Pancreas (tissue), 10 donors: ENCODE results near the gene AATF. TPM values are rescaled to one million over a fixed set of nuclear protein-coding genes. Genes with fewer than 3 reads are reported as not detected.

Source experiments
- ATAC-seq, 4 donors: fragments of 200-7000 bp; cut with Tn5 transposase; one replicate each; pipeline versions ENCODE4 v1.8.0 to v1.9.1; 2020; ENCODE audit warnings: mild to moderate bottlenecking in 4 of 4, moderate library complexity in 4 of 4
- DNase-seq, 6 donors: peaks; one replicate each; pipeline ENCODE4 v3.0.0-alpha.2; 2020
- FAIRE-seq: peaks from 2 replicates; lab custom pipeline; 2012; peaks lifted over from hg19 to GRCh38; lab: Jason Lieb, UNC
- H3K27ac ChIP-seq, 4 donors: fragments of 200-600 bp; sonication (generic); 1 replicate in 3 of 4; 2 replicates in 1 of 4; pipeline versions ENCODE4 v1.5.0 to v1.8.0; 2020
- H3K27me3 ChIP-seq, 4 donors: fragments of 200-600 bp; one replicate each; pipeline ENCODE4 v1.8.0; 2021
- H3K36me3 ChIP-seq, 3 donors: fragments of 200-600 bp; sonication (generic) in 1 of 3; one replicate each; pipeline versions ENCODE4 v1.5.0 to v1.8.0; 2020 to 2021
- H3K4me1 ChIP-seq, 3 donors: fragments of 200-600 bp; one replicate each; pipeline ENCODE4 v1.8.0; 2021
- H3K4me3 ChIP-seq, 4 donors: fragments of 200-600 bp; sonication (generic) in 2 of 4; one replicate each; pipeline versions ENCODE4 v1.5.0 to v1.8.0; 2020 to 2021
- H3K9me3 ChIP-seq, 4 donors: fragments of 200-600 bp; one replicate each; pipeline ENCODE4 v1.8.0; 2021
- CTCF ChIP-seq, 4 donors: fragments of 200-600 bp; sonication (generic) in 3 of 4; IDR thresholded peaks; one replicate each; pipeline versions ENCODE4 v1.5.0 to v1.8.0; 2021; ENCODE audit warnings: antibody characterized with exemption in 4 of 4
- WGBS, 2 donors: extraction: QIAGEN DNeasy Blood & Tissue Kit; methylation state at CpG; one replicate each; pipeline ENCODE4 v1.1.7; 2013; 5-methylcytosine and 5-hydroxymethylcytosine counted together
- intact Hi-C, 3 donors: fragments of 100-400 bp; cut with DNase I; formaldehyde crosslinking; loops; one replicate each; pipeline versions ENCODE4 v1.11.1 to v1.14.2; 2022
- polyA plus RNA-seq, 2 donors: library from polyadenylated mRNA; stranded (reverse); fragments of 200-250 nt; gene quantifications; one replicate each; pipeline ENCODE4 v1.2.3, GENCODE V29; 2013
- total RNA-seq, 6 donors: library from RNA; stranded (reverse); fragmentation: NEBNext Ultra II Directional in 4 of 6; extraction: Animal tissue kit (Norgen Biotek cat#: 25700) in 4 of 6; gene quantifications; one replicate each; pipeline versions ENCODE4 v1.2.1 to v1.2.4, GENCODE V29; 2021 to 2023
- donor health status: healthy with polysubstance abuse.
- donor health status: DM: no; HTN: no; CAD: no; lungs with moderate emphysema.
- donor health status: DM: no; HTN: no; CAD: no.
- donor health status: control.
- donor health status: control.
- donor health status: Bipolar disorder and iron deficiency.
- donor health status: DM: yes; HTN: yes; CAD: no.
- donor health status: DM: no; HTN: no; CAD: no.
- donor health status: DM: no; HTN: no; CAD: no.
- donor health status: DM: yes; HTN: yes; CAD: no.

The AATF gene
- total and polyA plus RNA-seq, 8 donors = 20.1 to 38.4 (median 28.5) TPM

GRCh38 chr17:36907407-36907806, 41.3 kb upstream of the AATF start:
- Histone ChIP-seq H3K9me3 (no peaks in the 10 kb centered on the region), H3K27ac (no peak overlapping the region), H3K4me3 (no peak overlapping the region), H3K36me3 (no peaks in the 10 kb centered on the region), H3K4me1 (no peaks in the 10 kb centered on the region), H3K27me3 (peaks cover 0 to 7% (median 0%) of the 10 kb centered on the region in 4 donors)
- no peak for TF ChIP-seq CTCF (IDR thresholded peaks at IDR 0.05)
- WGBS, 2 donors = 60 to 61% methylated on average over 10 of the region's 10 CpGs
- FAIRE-seq (no peak), ATAC-seq (no peak), DNase-seq (no peak)
- intact Hi-C loops = no loop called here

DNA sequence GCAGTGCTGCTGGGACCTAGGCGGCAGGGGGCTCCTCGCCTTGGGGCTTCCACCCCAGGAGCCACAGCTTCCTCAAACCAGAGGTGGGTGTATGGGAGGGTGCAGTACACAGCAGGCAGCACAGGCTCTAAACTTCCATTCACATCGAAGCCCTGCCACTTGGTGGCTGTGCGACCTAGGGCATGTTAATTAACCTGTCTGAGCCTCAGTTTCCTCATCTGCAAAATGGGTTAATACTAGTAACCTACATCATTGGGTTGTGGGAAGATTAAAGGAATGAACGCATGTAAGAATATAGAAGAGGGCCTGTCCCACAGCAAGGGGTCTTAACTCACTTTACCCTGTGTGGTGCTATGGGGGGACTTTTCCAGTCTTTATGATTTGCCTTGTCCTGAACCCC, 38.2 kb upstream of the AATF start:
- H3K4me3 ChIP-seq = no peak overlapping the region
- H3K4me1 ChIP-seq = no peaks in the 10 kb centered on the region
- peaks cover 0 to 13% (median 0%) of the 10 kb centered on the region in 4 donors for H3K27me3 ChIP-seq
- H3K27ac ChIP-seq = no peak overlapping the region
- no peak for ATAC-seq
- TF ChIP-seq CTCF (IDR thresholded peaks at IDR 0.05) = no peak
- FAIRE-seq = no peak
- intact Hi-C loops = no loop called here
- no peaks in the 10 kb centered on the region for H3K36me3 ChIP-seq
- WGBS, 2 donors = 51 to 59% methylated on average over 5 of the region's 5 CpGs
- DNase-seq = no peak
- no peaks in the 10 kb centered on the region for H3K9me3 ChIP-seq

DNA sequence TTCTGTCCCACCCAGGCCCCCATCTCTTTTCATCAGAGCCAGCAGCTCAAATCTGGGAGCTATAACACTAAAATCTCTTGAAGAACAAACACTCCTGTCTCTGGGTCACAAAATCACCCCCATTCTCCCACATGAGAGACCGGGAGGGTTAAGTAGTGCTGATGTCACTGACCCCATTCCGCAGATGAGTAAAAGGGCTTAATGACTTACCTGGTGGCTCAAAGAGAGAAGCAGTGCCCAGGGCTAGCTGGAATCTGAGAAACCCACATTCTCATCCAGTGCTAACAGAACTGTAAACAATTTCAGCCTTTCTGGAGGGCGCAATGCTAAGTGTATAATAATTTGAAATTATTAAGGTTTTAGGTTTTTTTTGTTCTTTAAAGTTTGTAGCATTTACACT, 37.8 kb upstream of the AATF start:
- H3K36me3 ChIP-seq = no peaks in the 10 kb centered on the region
- no peaks in the 10 kb centered on the region for H3K9me3 ChIP-seq
- ATAC-seq (no peak), DNase-seq (no peak), FAIRE-seq (no peak)
- WGBS, 2 donors = 43 to 48% methylated on average over 3 of the region's 3 CpGs
- no peak for TF ChIP-seq CTCF (IDR thresholded peaks at IDR 0.05)
- no peaks in the 10 kb centered on the region for H3K4me1 ChIP-seq
- no peak overlapping the region for H3K27ac ChIP-seq
- no peak overlapping the region for H3K4me3 ChIP-seq
- intact Hi-C loops = no loop called here
- peaks cover 0 to 13% (median 0%) of the 10 kb centered on the region in 4 donors for H3K27me3 ChIP-seq

GRCh38 chr17:36913132-36913531, 35.6 kb upstream of the AATF start:
- 22 to 38% methylated on average over 5 of the region's 5 CpGs for WGBS, 2 donors
- FAIRE-seq (no peak), DNase-seq (no peak), ATAC-seq (no peak)
- TF ChIP-seq CTCF (IDR thresholded peaks at IDR 0.05) = no peak
- Histone ChIP-seq H3K9me3 (no peaks in the 10 kb centered on the region), H3K36me3 (no peaks in the 10 kb centered on the region), H3K4me3 (no peak overlapping the region), H3K27ac (no peak overlapping the region), H3K27me3 (peaks cover 0 to 13% (median 0%) of the 10 kb centered on the region in 4 donors), H3K4me1 (no peaks in the 10 kb centered on the region)
- intact Hi-C loops = no loop called here

- intact Hi-C loops = no loop called here
- no peak for TF ChIP-seq CTCF (IDR thresholded peaks at IDR 0.05)
- H3K4me1 ChIP-seq = no peaks in the 10 kb centered on the region
- FAIRE-seq (no peak), DNase-seq (no peak), ATAC-seq (no peak)
- no peak overlapping the region for H3K27ac ChIP-seq
- no peaks in the 10 kb centered on the region for H3K27me3 ChIP-seq
- H3K4me3 ChIP-seq = no peak overlapping the region
- H3K9me3 ChIP-seq = no peaks in the 10 kb centered on the region
- WGBS, 2 donors = 40 to 44% methylated on average over 3 of the region's 3 CpGs
- no peaks in the 10 kb centered on the region for H3K36me3 ChIP-seq
Measured at GRCh38 chr17:36918211-36918691, 30.5 kb upstream of the AATF start.
